Choroid plexus epithelial cell (primary cell): ENCODE measurements around the gene SNAP25.

ENCODE experiments used
- DNase-seq: peaks from one replicate; pipeline ENCODE4 v3.0.0-alpha.2; 2010; ENCODE audit warnings: low read depth
- H3K4me3 ChIP-seq: 2 replicates; pipeline ENCODE4 v1.5.1; 2011; ENCODE audit warnings: low read depth, mild to moderate bottlenecking, control low read depth, low read length, moderate library complexity
- TF ChIP-seq, protein P1 (sequence below): conservative IDR thresholded peaks from 2 replicates; pipeline ENCODE4 v1.5.1; 2011; ENCODE audit warnings: low read depth, mild to moderate bottlenecking, control low read depth, inconsistent platforms, low read length, moderate library complexity

Gene SNAP25

DNA sequence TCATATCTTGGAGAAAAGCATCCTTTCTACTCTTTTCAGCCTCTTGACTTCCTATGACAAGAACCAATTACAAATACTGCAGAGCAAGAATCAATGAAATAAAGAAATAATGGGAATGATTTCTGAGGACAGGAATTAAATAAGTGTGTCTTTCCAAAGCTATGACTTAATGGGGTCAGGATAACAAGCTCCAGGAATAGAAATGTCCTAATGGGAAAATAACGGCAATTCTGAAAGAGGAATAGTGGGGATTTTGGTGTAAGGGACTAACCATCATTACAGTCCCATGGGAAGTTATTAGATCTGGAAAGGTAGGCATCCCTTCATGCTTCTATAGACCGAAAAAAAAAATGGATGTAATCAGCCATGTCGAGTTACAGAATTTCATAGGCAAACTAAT lies 28.2 kb upstream of the SNAP25 start:
- no peak overlapping the region for H3K4me3 ChIP-seq
- no peak for DNase-seq
- TF ChIP-seq, protein P1, sequence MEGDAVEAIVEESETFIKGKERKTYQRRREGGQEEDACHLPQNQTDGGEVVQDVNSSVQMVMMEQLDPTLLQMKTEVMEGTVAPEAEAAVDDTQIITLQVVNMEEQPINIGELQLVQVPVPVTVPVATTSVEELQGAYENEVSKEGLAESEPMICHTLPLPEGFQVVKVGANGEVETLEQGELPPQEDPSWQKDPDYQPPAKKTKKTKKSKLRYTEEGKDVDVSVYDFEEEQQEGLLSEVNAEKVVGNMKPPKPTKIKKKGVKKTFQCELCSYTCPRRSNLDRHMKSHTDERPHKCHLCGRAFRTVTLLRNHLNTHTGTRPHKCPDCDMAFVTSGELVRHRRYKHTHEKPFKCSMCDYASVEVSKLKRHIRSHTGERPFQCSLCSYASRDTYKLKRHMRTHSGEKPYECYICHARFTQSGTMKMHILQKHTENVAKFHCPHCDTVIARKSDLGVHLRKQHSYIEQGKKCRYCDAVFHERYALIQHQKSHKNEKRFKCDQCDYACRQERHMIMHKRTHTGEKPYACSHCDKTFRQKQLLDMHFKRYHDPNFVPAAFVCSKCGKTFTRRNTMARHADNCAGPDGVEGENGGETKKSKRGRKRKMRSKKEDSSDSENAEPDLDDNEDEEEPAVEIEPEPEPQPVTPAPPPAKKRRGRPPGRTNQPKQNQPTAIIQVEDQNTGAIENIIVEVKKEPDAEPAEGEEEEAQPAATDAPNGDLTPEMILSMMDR = no peak

DNA sequence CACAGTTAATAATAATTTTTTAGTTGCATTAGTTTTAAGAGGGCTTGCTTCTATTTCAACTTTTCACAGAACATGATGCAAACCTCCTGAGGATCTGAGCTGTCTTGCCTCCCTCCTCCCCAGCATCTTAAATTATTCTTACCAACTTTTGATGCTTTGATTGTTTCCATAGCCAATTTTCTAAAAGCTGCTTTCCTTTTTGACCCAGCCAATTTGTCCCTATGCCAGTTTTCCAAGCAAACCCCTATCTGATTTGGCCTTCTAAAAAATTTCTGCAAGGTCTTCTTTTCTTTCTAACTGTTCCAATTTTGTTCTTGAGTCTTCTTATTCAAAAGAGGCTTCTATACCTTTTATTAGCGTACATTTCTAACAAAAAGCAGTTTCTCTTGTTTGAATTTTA lies 26.5 kb upstream of the SNAP25 start:
- no peak overlapping the region for H3K4me3 ChIP-seq
- DNase-seq = no peak
- TF ChIP-seq, protein P1 = no peak

DNA sequence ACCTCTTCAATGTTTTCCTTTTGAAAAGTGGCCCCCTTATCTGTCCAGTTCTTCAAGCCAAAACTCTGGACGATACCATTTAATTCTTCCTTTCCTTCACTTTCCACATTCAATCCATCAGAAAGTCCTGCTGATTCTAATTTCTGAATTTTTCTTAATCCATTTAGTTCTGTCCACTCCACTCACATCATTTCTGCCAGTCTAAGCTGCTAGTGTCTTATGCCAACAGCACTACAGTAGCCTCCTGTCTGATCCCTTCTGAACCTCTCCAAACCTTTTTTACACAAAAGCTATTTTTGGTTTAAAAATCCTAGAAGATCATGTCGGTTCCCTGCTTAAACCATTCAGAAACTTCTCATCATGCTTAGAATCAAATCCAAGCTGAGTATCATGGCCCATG lies 24.5 kb upstream of the SNAP25 start:
- TF ChIP-seq, protein P1 = no peak
- H3K4me3 ChIP-seq = no peak overlapping the region
- no peak for DNase-seq

DNA sequence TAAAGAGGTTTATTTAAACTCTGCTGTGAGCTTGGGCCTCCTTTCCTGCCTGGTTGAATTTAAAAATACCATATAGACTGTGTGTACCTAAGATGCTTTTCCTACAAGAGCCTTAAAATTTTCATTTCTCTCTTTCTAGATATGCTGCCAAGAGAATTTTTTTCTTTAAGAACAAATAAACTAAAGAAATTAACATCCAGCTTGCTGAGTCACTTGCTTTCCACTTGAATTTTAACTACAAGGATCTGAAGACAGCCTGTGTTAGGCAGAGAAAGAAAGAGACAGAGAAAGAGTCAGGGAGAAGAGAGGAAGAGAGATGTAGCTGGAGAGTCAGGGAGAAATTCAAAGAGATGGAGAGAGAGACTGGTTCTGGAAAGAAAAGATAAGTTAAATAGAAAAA lies 18.3 kb upstream of the SNAP25 start:
- peak; percentile 19 for DNase-seq
- H3K4me3 ChIP-seq = no peak overlapping the region
- TF ChIP-seq, protein P1 = no peak

DNA sequence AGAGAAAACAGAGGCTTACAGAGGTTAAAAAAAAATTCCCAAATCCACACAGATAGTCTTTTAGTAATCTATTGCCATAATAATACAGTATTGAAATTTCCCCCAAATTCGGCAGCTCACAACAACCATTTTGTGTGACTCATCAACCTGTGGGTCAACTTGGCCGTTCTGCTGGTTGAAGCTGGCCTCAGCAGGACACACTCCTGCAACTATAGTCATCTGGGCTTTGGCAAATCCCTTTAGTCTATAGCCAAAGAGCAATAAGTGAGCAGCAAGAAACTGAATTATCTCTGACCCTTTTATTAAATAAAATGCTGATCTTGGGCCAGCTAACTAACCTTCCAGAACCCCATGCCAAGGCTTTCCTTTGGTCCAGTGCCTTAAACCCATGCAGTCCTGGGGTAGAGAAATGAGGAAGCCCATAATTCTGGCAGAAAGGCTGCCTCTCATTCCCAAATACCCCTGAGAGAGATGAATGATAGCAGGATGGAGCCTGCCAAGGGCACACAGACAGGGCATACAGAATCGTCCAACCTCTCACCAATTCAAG lies 17.2 kb upstream of the SNAP25 start:
- H3K4me3 ChIP-seq = no peak overlapping the region
- TF ChIP-seq, protein P1 = no peak
- peak; percentile 27 for DNase-seq

DNA sequence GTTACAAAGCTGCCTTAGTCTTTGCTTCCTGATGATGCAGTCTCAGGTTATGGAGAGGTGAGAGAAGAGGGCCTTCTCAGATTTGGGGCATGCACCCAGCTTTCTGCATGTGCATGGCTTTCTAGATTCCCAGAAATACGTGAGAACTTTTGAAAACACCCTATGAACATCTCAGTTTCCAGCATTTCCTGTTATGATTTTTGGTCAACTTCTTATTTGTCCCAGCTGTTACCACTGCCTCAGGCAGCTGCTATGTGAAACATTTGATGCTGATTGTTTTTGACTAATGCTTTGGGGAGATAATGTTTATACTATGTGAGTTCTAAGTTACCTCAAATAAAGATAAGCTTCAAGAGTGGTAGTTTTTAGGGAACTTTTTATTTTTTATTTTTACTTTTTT lies 9.5 kb upstream of the SNAP25 start:
- TF ChIP-seq, protein P1 = no peak
- peak; percentile 21 for DNase-seq
- H3K4me3 ChIP-seq = no peak overlapping the region

DNA sequence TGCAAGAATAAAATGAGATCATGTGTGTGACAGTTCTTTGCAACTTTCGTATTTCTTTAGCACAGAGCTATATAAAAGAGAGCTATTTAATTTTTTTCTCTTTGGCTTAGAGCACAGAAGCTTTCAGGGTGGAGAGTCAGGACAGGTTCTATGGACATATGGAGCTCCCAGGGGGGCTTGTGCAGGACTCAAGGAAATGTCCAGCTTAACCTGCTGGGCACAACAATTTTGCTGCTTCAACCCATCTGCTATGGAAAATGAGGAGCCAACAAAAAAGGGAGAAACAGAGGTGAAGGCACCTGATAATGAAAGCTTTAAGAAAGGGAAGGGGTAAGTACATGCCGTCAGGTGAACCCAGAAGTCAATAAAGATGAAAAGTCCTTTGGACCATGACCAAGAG lies 5.1 kb upstream of the SNAP25 start:
- TF ChIP-seq, protein P1 = no peak
- DNase-seq = no peak
- H3K4me3 ChIP-seq = no peak overlapping the region
